Epithelial cell of prostate (primary cell): ENCODE measurements around the gene IQGAP3.
"Not testable (repeated sequence)": the region's sequence is repeated elsewhere in the genome, so short reads cannot be mapped to it uniquely, and the experiment has no call there.

Source experiments
- DNase-seq: peaks from one replicate; pipeline ENCODE4 v3.0.0-alpha.2; 2011; ENCODE audit warnings: low read depth, low spot score
- H3K27ac ChIP-seq: fragments of 450-650 bp; 2 replicates; pipeline ENCODE4 v1.5.1; 2017; ENCODE audit warnings: mild to moderate bottlenecking

Gene IQGAP3

GRCh38 chr1:156596426-156596825 is 24.1 kb upstream of the IQGAP3 start:
- no peak overlapping the region for H3K27ac ChIP-seq
- no peak for DNase-seq

GRCh38 chr1:156595016-156595415 is 22.7 kb upstream of the IQGAP3 start:
- no peak for DNase-seq
- H3K27ac ChIP-seq = no peak overlapping the region

- H3K27ac ChIP-seq = no peak overlapping the region
- DNase-seq = no peak
Measured at GRCh38 chr1:156594190-156594589, 21.8 kb upstream of the IQGAP3 start.

GRCh38 chr1:156593661-156593989 is 21.3 kb upstream of the IQGAP3 start:
- no peak for DNase-seq
- H3K27ac ChIP-seq = no peak overlapping the region

GRCh38 chr1:156592910-156593660 is 20.7 kb upstream of the IQGAP3 start:
- H3K27ac ChIP-seq = no peak overlapping the region
- DNase-seq = no peak

- no peak for DNase-seq
- H3K27ac ChIP-seq = peak overlapping the region; percentile 58
Measured at GRCh38 chr1:156592158-156592909, 20.0 kb upstream of the IQGAP3 start.

GRCh38 chr1:156591432-156592157 is 19.2 kb upstream of the IQGAP3 start, which contains the start of gene NAXE:
Gene NAXE, plus strand, starts transcription at chr1:156591776. Its CDS starts 29 bp downstream, at chr1:156591805.
- peak within 1 kb of the TSS; percentile 58 for H3K27ac ChIP-seq

GRCh38 chr1:156591181-156591431 is 18.7 kb upstream of the IQGAP3 start:
- no peak for DNase-seq
- H3K27ac ChIP-seq = peak overlapping the region; percentile 58

More at GRCh38 chr1:156591432-156592157, 19.2 kb upstream of the IQGAP3 start, which contains the start of gene NAXE:
- no peak for DNase-seq

- H3K27ac ChIP-seq = peak overlapping the region; percentile 58
- DNase-seq = no peak
Measured at GRCh38 chr1:156590326-156591180, 18.2 kb upstream of the IQGAP3 start.

- no peak for DNase-seq
- H3K27ac ChIP-seq = no peak overlapping the region
Measured at GRCh38 chr1:156589546-156589945, 17.2 kb upstream of the IQGAP3 start.

GRCh38 chr1:156587927-156588326 is 15.6 kb upstream of the IQGAP3 start:
- not testable (repeated sequence) for DNase-seq, H3K27ac ChIP-seq

- DNase-seq = no peak
- H3K27ac ChIP-seq = no peak overlapping the region
Measured at GRCh38 chr1:156586892-156587477, 14.6 kb upstream of the IQGAP3 start.

- H3K27ac ChIP-seq = no peak overlapping the region
- DNase-seq = no peak
Measured at GRCh38 chr1:156586323-156586722, 14.0 kb upstream of the IQGAP3 start.

GRCh38 chr1:156584813-156585212 is 12.4 kb upstream of the IQGAP3 start:
- no peak overlapping the region for H3K27ac ChIP-seq
- DNase-seq = no peak

GRCh38 chr1:156583821-156584622 is 11.7 kb upstream of the IQGAP3 start:
- no peak overlapping the region for H3K27ac ChIP-seq

GRCh38 chr1:156582388-156583017 is 10.1 kb upstream of the IQGAP3 start:
- no peak for DNase-seq
- H3K27ac ChIP-seq = no peak overlapping the region

More at GRCh38 chr1:156583821-156584622, 11.7 kb upstream of the IQGAP3 start:
- peak; percentile 31 for DNase-seq

- no peak for DNase-seq
- no peak overlapping the region for H3K27ac ChIP-seq
Measured at GRCh38 chr1:156581661-156582387, 9.5 kb upstream of the IQGAP3 start.

- no peak for DNase-seq
- no peak within 1 kb of the TSS for H3K27ac ChIP-seq
Measured at GRCh38 chr1:156579472-156579871, 7.1 kb upstream of the IQGAP3 start, which contains the start of gene TTC24. Gene TTC24, plus strand, starts transcription at chr1:156579723. Its CDS starts 1,642 bp downstream, at chr1:156581365.
